Spinal cord (tissue), 10 donors: Measurements from ENCODE around the gene FAM83D. TPM values are rescaled to one million over a fixed set of nuclear protein-coding genes. Genes with fewer than 3 reads are reported as not detected.

ENCODE experiments used
- DNase-seq, 6 donors: peaks; one replicate each; pipeline versions ENCODE4 v3.0.0 to v3.0.0-alpha.2; 2013 to 2015; ENCODE audit warnings: low spot score in 6 of 6, low read depth in 4 of 6
- H3K27ac ChIP-seq: one replicate; pipeline ENCODE4 v1.5.1; 2013; ENCODE audit warnings: low read depth, low read length, control low read depth
- H3K27me3 ChIP-seq: one replicate; pipeline ENCODE4 v1.6.1; 2013; ENCODE audit warnings: low read length; ENCODE audit not compliant: control insufficient read depth, insufficient read depth
- H3K36me3 ChIP-seq: one replicate; pipeline ENCODE4 v1.6.1; 2013; ENCODE audit warnings: low read length; ENCODE audit not compliant: control insufficient read depth, insufficient read depth
- H3K4me1 ChIP-seq: one replicate; pipeline ENCODE4 v1.6.1; 2013; ENCODE audit warnings: low read length; ENCODE audit not compliant: control insufficient read depth, insufficient read depth
- H3K4me3 ChIP-seq: one replicate; pipeline ENCODE4 v1.5.1; 2013; ENCODE audit warnings: low read depth, low read length, control low read depth
- H3K9me3 ChIP-seq: one replicate; pipeline ENCODE4 v1.6.1; 2013; ENCODE audit warnings: low read length; ENCODE audit not compliant: control insufficient read depth, insufficient read depth
- WGBS: methylation state at CpG from one replicate; pipeline ENCODE4 v1.1.5; 2013; ENCODE audit warnings: missing lambda C conversion rate; ENCODE audit not compliant: insufficient coverage; 5-methylcytosine and 5-hydroxymethylcytosine counted together
- polyA plus RNA-seq, 2 donors: library from polyadenylated mRNA; unstranded; fragments of 120-200 nt; gene quantifications; one replicate each; pipeline ENCODE4 v1.2.1, GENCODE V29; 2013; ENCODE audit not compliant: insufficient read length in 2 of 2
- total RNA-seq, 2 donors: library from RNA; depleted of rRNA in 1 of 2; stranded (reverse); fragments of 120-200 nt in 1 of 2; fragments of >200 nt in 1 of 2; gene quantifications; one replicate each; pipeline versions ENCODE4 v1.2.3 to v1.2.4, GENCODE V29; 2013 to 2014
- donor health status: healthy.

Gene FAM83D
- total and polyA plus RNA-seq, 4 donors = 5.8 to 11.6 (median 9.8) TPM

DNA sequence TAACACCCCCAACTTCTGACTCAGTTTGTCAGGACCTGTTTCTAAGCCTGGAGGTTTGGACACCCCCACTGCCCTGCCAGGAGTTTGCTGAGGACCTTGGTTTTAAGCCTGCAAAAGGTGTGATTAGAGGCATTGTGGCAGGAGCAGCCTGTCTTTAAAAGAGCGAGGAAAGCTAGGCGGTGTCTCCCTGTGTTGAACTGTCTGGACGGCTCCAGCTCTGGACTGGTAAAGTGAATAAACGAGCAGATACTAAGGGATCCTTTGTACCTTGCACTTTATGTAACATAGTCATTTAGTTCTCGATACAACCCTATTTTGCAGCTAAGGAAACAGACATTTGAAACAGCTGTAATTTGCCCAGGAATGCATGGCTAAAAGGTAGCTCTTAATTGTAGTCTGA is 14.4 kb downstream of the FAM83D start:
- Histone ChIP-seq H3K4me1 (no peaks in the 10 kb centered on the region), H3K4me3 (no peak overlapping the region), H3K27ac (no peak overlapping the region), H3K36me3 (no peaks in the 10 kb centered on the region), H3K27me3 (no peaks in the 10 kb centered on the region), H3K9me3 (no peaks in the 10 kb centered on the region)
- DNase-seq = no peak
- 100% methylated on average over 2 of the region's 5 CpGs for WGBS

DNA sequence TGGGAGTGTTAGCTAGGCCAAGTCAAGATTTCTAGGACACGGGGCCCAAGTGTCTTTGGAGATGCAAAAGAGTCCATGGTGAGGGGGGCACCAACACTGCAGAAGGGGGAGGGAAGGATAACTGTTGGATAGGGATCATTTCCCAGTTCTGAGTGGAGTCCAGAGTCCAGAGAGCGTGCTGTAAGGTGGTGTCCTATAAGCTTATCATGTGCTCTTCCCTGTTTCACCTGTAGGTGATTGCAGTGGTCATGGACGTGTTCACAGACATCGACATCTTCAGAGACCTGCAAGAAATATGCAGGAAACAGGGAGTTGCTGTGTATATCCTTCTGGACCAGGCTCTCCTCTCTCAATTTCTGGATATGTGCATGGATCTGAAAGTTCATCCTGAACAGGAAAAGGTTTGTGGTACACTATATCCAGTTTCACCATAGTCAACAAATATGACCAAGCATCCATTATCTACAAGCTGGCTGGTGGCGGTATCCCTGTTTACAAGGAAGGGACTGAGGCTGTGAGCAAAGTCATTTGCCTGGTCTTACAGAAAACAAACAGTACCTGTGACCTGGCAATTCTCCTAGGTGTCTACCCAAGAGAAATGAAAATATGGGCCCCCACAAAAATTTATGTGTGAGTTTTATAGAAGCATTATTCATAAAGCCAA is 15.6 kb downstream of the FAM83D start:
- Histone ChIP-seq H3K27me3 (no peaks in the 10 kb centered on the region), H3K9me3 (no peaks in the 10 kb centered on the region), H3K36me3 (no peaks in the 10 kb centered on the region), H3K4me3 (no peak overlapping the region), H3K4me1 (no peaks in the 10 kb centered on the region), H3K27ac (no peak overlapping the region)
- WGBS = 89% methylated on average over 5 of the region's 5 CpGs
- DNase-seq = no peak

DNA sequence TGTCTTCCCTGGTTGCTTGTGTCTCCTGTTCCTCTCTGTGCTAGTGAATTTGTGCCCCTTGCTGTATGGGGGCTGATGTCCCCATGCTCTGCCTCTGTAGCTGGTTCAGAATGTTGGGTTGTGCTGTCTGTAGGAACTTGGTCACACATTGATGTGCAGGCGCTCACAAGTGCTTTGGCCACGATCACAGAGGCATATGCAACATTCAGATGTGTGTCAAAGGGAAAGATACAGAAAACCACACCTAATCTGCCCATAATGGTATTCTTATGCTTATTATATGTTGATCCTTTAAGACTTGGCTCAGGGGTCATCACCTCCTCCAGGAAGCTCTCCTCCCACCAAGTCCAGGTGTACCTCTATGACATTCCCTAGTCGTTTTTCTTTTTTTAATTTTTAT is 18.8 kb downstream of the FAM83D start:
- no peak for DNase-seq
- no CpG with 5 or more reads among the region's 3 CpGs for WGBS
- H3K27me3 ChIP-seq = no peaks in the 10 kb centered on the region
- no peaks in the 10 kb centered on the region for H3K9me3 ChIP-seq
- no peak overlapping the region for H3K27ac ChIP-seq
- H3K4me3 ChIP-seq = no peak overlapping the region
- peaks cover 4% of the 10 kb centered on the region for H3K36me3 ChIP-seq
- H3K4me1 ChIP-seq = no peaks in the 10 kb centered on the region

DNA sequence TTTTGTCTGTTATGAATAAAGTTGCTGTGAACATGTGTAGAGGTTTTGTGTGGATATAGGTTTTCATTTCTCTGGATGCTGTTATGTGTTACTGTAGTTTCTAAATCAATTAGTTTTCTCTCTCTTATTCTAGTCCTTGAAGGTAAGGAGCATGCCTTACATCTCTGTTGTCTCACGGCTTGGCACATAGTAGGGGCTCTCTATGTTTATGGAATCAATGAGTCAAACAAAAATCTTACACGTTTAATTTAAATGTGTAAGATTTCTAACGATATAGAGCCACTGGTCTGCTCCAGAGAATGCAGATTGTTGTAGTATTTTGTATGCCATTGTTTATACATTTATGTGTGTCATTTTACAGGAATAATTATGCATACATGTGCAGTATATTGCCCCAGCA is 20.6 kb downstream of the FAM83D start:
- H3K4me1 ChIP-seq = no peaks in the 10 kb centered on the region
- no peak for DNase-seq
- no peak overlapping the region for H3K27ac ChIP-seq
- no peaks in the 10 kb centered on the region for H3K9me3 ChIP-seq
- WGBS = no CpG with 5 or more reads among the region's 3 CpGs
- no peak overlapping the region for H3K4me3 ChIP-seq
- peaks cover 8% of the 10 kb centered on the region for H3K36me3 ChIP-seq
- H3K27me3 ChIP-seq = no peaks in the 10 kb centered on the region

DNA sequence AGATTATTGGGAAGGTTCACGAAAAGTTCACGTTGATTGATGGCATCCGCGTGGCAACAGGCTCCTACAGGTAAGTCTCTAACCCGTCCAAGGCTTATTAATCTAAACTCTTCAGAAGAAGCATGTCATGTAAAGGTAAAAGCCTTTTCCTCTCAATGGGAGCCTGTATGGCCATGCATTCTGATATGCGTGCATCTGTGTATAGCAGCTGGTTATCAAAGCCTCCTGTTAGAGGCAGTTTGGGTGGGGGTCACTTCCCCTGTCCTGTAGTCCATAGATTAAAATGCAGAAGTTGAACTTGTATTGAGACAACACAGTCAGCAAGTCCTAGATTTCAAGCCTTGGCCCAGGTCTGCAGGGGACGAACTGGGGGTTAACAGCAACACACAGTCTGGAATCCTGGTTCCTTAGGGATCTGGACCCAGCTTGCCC is 21.7 kb downstream of the FAM83D start:
- WGBS = 89% methylated on average over 3 of the region's 7 CpGs
- H3K27me3 ChIP-seq = no peaks in the 10 kb centered on the region
- no peak overlapping the region for H3K27ac ChIP-seq
- H3K9me3 ChIP-seq = no peaks in the 10 kb centered on the region
- peaks cover 8% of the 10 kb centered on the region for H3K36me3 ChIP-seq
- H3K4me3 ChIP-seq = no peak overlapping the region
- DNase-seq = peak in 1 of 6 donors; percentile 29
- no peaks in the 10 kb centered on the region for H3K4me1 ChIP-seq

DNA sequence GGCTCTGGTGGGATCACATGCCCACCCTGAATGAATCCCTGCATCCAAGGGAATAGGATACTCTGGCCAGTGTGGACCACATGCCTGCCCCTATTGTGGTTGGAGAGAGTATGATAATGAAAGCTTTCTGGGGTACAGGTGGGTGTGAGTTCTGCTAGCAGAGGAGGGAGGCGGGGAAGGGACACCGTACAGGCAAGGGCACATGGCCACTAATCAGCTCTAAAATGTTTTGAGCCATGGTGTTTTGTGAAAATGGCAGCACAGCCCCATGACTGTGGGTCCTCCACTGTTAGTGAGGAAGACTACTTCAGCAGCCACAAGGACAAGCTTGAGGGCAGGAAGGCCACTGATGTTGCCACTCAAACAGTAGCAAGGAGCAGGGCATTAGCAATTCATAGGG is 24.0 kb downstream of the FAM83D start:
- H3K4me1 ChIP-seq = no peaks in the 10 kb centered on the region
- H3K9me3 ChIP-seq = no peaks in the 10 kb centered on the region
- no peak for DNase-seq
- no peaks in the 10 kb centered on the region for H3K27me3 ChIP-seq
- WGBS = 97% methylated on average over 2 of the region's 2 CpGs
- H3K4me3 ChIP-seq = no peak overlapping the region
- peaks cover 8% of the 10 kb centered on the region for H3K36me3 ChIP-seq
- no peak overlapping the region for H3K27ac ChIP-seq

DNA sequence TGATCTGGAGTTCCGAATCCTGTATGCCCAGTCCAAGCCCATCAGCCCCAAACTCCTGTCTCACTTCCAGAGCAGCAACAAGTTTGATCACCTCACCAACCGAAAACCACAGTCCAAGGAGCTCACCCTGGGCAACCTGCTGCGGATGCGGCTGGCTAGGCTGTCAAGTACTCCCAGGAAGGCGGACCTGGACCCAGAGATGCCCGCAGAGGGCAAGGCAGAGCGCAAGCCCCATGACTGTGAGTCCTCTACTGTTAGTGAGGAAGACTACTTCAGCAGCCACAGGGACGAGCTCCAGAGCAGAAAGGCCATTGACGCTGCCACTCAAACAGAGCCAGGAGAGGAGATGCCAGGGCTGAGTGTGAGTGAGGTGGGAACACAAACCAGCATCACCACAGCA is 25.4 kb downstream of the FAM83D start:
- WGBS = 100% methylated on average over 8 of the region's 9 CpGs

DNA sequence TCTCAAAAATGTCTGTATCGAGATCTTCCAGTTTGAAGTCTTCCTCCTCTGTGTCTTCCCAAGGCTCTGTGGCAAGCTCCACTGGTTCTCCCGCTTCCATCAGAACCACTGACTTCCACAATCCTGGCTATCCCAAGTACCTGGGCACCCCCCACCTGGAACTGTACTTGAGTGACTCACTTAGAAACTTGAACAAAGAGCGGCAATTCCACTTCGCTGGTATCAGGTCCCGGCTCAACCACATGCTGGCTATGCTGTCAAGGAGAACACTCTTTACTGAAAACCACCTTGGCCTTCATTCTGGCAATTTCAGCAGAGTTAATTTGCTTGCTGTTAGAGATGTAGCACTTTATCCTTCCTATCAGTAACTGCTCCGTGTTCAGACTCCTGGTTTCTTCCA is 25.9 kb downstream of the FAM83D start:
- no peaks in the 10 kb centered on the region for H3K9me3 ChIP-seq
- H3K4me1 ChIP-seq = no peaks in the 10 kb centered on the region
- no peaks in the 10 kb centered on the region for H3K27me3 ChIP-seq
- no peak overlapping the region for H3K27ac ChIP-seq
- 95% methylated on average over 5 of the region's 6 CpGs for WGBS
- no peak for DNase-seq
- peaks cover 8% of the 10 kb centered on the region for H3K36me3 ChIP-seq
- H3K4me3 ChIP-seq = no peak overlapping the region

More for the DNA sequence above, 25.4 kb downstream of the FAM83D start:
- no peaks in the 10 kb centered on the region for H3K4me1 ChIP-seq
- no peaks in the 10 kb centered on the region for H3K9me3 ChIP-seq
- no peaks in the 10 kb centered on the region for H3K27me3 ChIP-seq
- no peak overlapping the region for H3K27ac ChIP-seq
- DNase-seq = no peak
- H3K36me3 ChIP-seq = peaks cover 8% of the 10 kb centered on the region
- no peak overlapping the region for H3K4me3 ChIP-seq

DNA sequence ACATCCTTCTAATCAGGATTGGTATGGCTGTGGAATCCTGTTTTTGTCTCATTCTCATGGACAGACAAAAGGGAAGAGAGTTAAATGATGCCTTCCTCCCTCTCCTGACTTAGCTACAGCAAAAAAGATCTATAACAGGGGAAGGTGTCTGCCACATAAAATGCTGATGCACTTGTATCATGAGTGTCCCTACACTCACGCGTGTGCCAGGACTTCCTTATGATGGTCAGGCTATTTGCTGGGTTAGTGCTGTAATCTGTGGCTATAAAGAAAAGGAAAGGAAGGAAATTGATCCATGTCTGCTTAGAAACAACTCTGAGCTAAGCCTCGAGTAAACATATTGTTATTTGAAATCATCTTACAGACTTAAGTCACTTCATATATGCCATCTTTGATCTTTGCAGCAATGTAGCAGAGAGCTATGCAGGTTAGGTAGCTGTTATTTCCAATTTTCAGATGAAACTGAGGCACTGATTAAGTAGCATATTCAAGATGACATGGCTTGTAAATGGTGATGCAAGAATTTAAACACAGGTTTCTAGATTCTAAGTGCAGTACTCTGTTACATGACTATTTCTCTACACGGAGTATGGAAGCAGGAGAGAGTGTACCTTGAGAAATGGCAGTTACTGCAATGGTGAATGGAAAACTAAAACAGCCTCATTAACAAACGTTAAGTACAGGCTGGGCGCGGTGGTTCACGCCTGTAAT is 27.6 kb downstream of the FAM83D start:
- Histone ChIP-seq H3K27ac (no peak overlapping the region), H3K36me3 (peaks cover 8% of the 10 kb centered on the region), H3K4me3 (no peak overlapping the region), H3K4me1 (no peaks in the 10 kb centered on the region), H3K27me3 (no peaks in the 10 kb centered on the region), H3K9me3 (no peaks in the 10 kb centered on the region)
- WGBS = 100% methylated on average over 2 of the region's 8 CpGs
- DNase-seq = no peak
